Heart right ventricle (tissue), 16 donors: ENCODE results near the gene CBFA2T3. TPM values are rescaled to one million over a fixed set of nuclear protein-coding genes. Genes with fewer than 3 reads are reported as not detected.

Experiments
- ATAC-seq, 8 donors: fragments of 200-7000 bp; cut with Tn5 transposase; one replicate each; pipeline ENCODE4 v1.9.1; 2020; ENCODE audit warnings: mild to moderate bottlenecking in 8 of 8, moderate library complexity in 8 of 8, moderate number of reproducible peaks in 1 of 8
- DNase-seq, 2 donors: peaks; one replicate each; pipeline ENCODE4 v3.0.0-alpha.2; 2020
- H3K27ac ChIP-seq, 10 donors: fragments of 200-600 bp; sonication (generic) in 2 of 10; one replicate each; pipeline versions ENCODE4 v1.5.0 to v1.8.0; 2020 to 2022; ENCODE audit warnings: mild to moderate bottlenecking in 3 of 10
- H3K27me3 ChIP-seq, 7 donors: fragments of 200-600 bp; one replicate each; pipeline ENCODE4 v1.8.0; 2021 to 2022; ENCODE audit warnings: mild to moderate bottlenecking in 2 of 7
- H3K36me3 ChIP-seq, 9 donors: fragments of 200-600 bp; sonication (generic) in 1 of 9; one replicate each; pipeline versions ENCODE4 v1.5.0 to v1.8.0; 2020 to 2022; ENCODE audit warnings: mild to moderate bottlenecking in 2 of 9
- H3K4me1 ChIP-seq, 9 donors: fragments of 200-600 bp; sonication (generic) in 1 of 9; one replicate each; pipeline versions ENCODE4 v1.5.0 to v1.8.0; 2020 to 2022; ENCODE audit warnings: mild to moderate bottlenecking in 4 of 9
- H3K4me3 ChIP-seq, 10 donors: fragments of 200-600 bp; sonication (generic) in 2 of 10; one replicate each; pipeline versions ENCODE4 v1.5.0 to v1.8.0; 2020 to 2022; ENCODE audit warnings: mild to moderate bottlenecking in 7 of 10, moderate library complexity in 2 of 10
- H3K9me3 ChIP-seq, 11 donors: fragments of 200-600 bp in 10 of 11; sonication (generic) in 2 of 11; one replicate each; pipeline versions ENCODE4 v1.5.0 to v1.8.0; 2013 to 2022; ENCODE audit warnings: mild to moderate bottlenecking in 2 of 11, control low read depth in 1 of 11, moderate library complexity in 1 of 11
- CTCF ChIP-seq, 9 donors: fragments of 200-600 bp; sonication (generic) in 2 of 9; IDR thresholded peaks; one replicate each; pipeline versions ENCODE4 v1.5.0 to v1.8.0; 2021 to 2022; ENCODE audit warnings: antibody characterized with exemption in 9 of 9, mild to moderate bottlenecking in 5 of 9, moderate library complexity in 1 of 9
- WGBS, 2 donors: extraction: QIAGEN DNeasy Blood & Tissue Kit; methylation state at CpG; one replicate each; pipeline ENCODE4 v1.1.7; 2013; ENCODE audit warnings: inconsistent platforms in 1 of 2; 5-methylcytosine and 5-hydroxymethylcytosine counted together
- intact Hi-C, 10 donors: fragments of 100-400 bp; cut with DNase I; formaldehyde crosslinking; loops; one replicate each; pipeline versions ENCODE4 v1.11.1 to v1.14.2; 2022
- polyA plus RNA-seq, 2 donors: library from polyadenylated mRNA; stranded (reverse); fragments of 200-250 nt; gene quantifications; one replicate each; pipeline ENCODE4 v1.2.3, GENCODE V29; 2013
- total RNA-seq, 10 donors: library from RNA; stranded (reverse); fragmentation: NEBNext Ultra II Directional in 3 of 10; extraction: Animal tissue kit (Norgen Biotek cat#: 25700) in 3 of 10; gene quantifications; one replicate each; pipeline versions ENCODE4 v1.2.1 to v1.2.4, GENCODE V29; 2021 to 2023
- donor health status: Arrhythmogenic right ventricular cardiomyopathy.
- donor health status: ischemic (EF 13 %, LVEDD 7.1; RV severe dilation, severe dysfunction).
- donor health status: healthy with polysubstance abuse.
- donor health status: DM: no; HTN: yes; CAD: no.
- donor health status: DM: no; HTN: no; CAD: no.
- donor health status: ischemic (EF 25% LVEDD 6.9; RV normal size, moderate dysfunction).
- donor health status: ischemic (EF 25% LVEDD 5.7; RV mildly dilated, moderate dysfunction).
- donor health status: healthy.
- donor health status: DM: yes; HTN: yes; CAD: no.
- donor health status: Ischemic cardiomyopathy.
- donor health status: ischemic (EF 35%, LVEDD 5.7; RV mildly dilated, moderate dysfunction).
- donor health status: nonischemic (EF 11% LVEDD 7.7; RV severe dilation, severe dysfunction).
- donor health status: DM: yes; HTN: yes; CAD: no.
- donor health status: PGD.
- donor health status: ischemic (EF 29% LVEDD 5.4; RV normal size, mild dysfunction).
- donor health status: nonischemic (EF 23%, LVEDD 6.1; RV moderate dilation, normal function).

CBFA2T3 gene
- total and polyA plus RNA-seq, 12 donors = 3.1 to 17.6 (median 6.1) TPM

- H3K9me3 ChIP-seq = no peaks in the 10 kb centered on the region
- intact Hi-C loops = no loop called here
- TF ChIP-seq CTCF (IDR thresholded peaks at IDR 0.05) = no peak
- H3K27ac ChIP-seq = no peak overlapping the region
- DNase-seq (no peak), ATAC-seq (no peak)
- peaks cover 9 to 42% (median 27%) of the 10 kb centered on the region in 9 donors for H3K4me1 ChIP-seq
- no peaks in the 10 kb centered on the region for H3K27me3 ChIP-seq
- WGBS, 2 donors = 73 to 80% methylated on average over 31 of the region's 31 CpGs
- H3K4me3 ChIP-seq = no peak overlapping the region
- H3K36me3 ChIP-seq = no peaks in the 10 kb centered on the region
Measured at GRCh38 chr16:88928405-88929090, 48.5 kb downstream of the CBFA2T3 start.

- DNase-seq (no peak), ATAC-seq (no peak)
- Histone ChIP-seq H3K4me1 (peaks cover 16 to 50% (median 35%) of the 10 kb centered on the region in 9 donors), H3K9me3 (no peaks in the 10 kb centered on the region), H3K4me3 (no peak overlapping the region), H3K36me3 (no peaks in the 10 kb centered on the region), H3K27me3 (no peaks in the 10 kb centered on the region), H3K27ac (no peak overlapping the region)
- intact Hi-C loops = no loop called here
- WGBS, 2 donors = 87 to 90% methylated on average over 25 to 26 of the region's 26 CpGs
- TF ChIP-seq CTCF (IDR thresholded peaks at IDR 0.05) = no peak
Measured at GRCh38 chr16:88927661-88928060, 49.3 kb downstream of the CBFA2T3 start.

DNA sequence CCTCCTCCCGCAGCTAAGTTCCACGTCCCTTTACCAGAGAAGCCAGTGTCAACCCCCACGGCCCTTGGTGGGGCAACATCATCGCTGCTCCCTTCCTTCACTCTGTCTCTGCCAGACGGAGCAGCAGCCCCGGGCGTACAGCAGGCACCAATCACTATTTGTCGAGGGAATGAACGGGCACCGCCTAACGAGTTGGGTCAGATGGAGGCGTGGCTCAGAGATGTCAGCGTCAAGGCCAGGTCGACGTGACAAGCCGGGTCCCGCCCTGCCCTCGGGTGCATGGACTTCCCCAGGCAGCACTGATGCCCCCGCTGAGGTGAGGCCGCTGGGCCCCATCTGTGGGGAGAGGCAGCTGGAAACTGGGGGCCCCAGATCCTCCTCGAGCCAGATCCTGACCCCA is 50.0 kb downstream of the CBFA2T3 start:
- ATAC-seq (no peak), DNase-seq (no peak)
- H3K36me3 ChIP-seq = no peaks in the 10 kb centered on the region
- intact Hi-C loops = no loop called here
- no peak for TF ChIP-seq CTCF (IDR thresholded peaks at IDR 0.05)
- H3K4me3 ChIP-seq = no peak overlapping the region
- H3K27ac ChIP-seq = no peak overlapping the region
- peaks cover 19 to 52% (median 40%) of the 10 kb centered on the region in 9 donors for H3K4me1 ChIP-seq
- no peaks in the 10 kb centered on the region for H3K9me3 ChIP-seq
- no peaks in the 10 kb centered on the region for H3K27me3 ChIP-seq
- WGBS, 2 donors = 75 to 83% methylated on average over 21 of the region's 21 CpGs

GRCh38 chr16:88926374-88926990 is 50.5 kb downstream of the CBFA2T3 start:
- DNase-seq (no peak), ATAC-seq (no peak)
- Histone ChIP-seq H3K36me3 (no peaks in the 10 kb centered on the region), H3K27ac (no peak overlapping the region), H3K27me3 (no peaks in the 10 kb centered on the region), H3K4me1 (peaks cover 22 to 57% (median 44%) of the 10 kb centered on the region in 9 donors), H3K9me3 (no peaks in the 10 kb centered on the region), H3K4me3 (no peak overlapping the region)
- TF ChIP-seq CTCF (IDR thresholded peaks at IDR 0.05) = no peak
- intact Hi-C loops = no loop called here
- WGBS, 2 donors = 84% methylated on average over 27 of the region's 27 CpGs
